AG04449 (cell line): ENCODE measurements around the gene PTCD3.

Experiments used
- CTCF ChIA-PET: fragments of 350-600 bp; formaldehyde crosslinking; extraction: SDS; loops from one replicate; lab custom pipeline; 2021; ENCODE audit warnings: antibody characterized with exemption; lab: Yijun Ruan, JAX
- POLR2A ChIA-PET: fragments of 400-600, 350-600 bp; formaldehyde crosslinking; extraction: SDS; loops from one replicate; lab custom pipeline; 2020; ENCODE audit warnings: antibody characterized with exemption, inconsistent platforms; lab: Yijun Ruan, JAX
- DNase-seq: peaks from one replicate; pipeline ENCODE4 v3.0.0-alpha.2; 2010; ENCODE audit warnings: low read depth, low spot score
- H3K4me3 ChIP-seq: 2 replicates; pipeline ENCODE4 v1.5.1; 2011; ENCODE audit warnings: low read depth, mild to moderate bottlenecking, control low read depth, low read length
- CTCF ChIP-seq: IDR thresholded peaks from one replicate; pipeline ENCODE4 v1.5.1; 2011; ENCODE audit warnings: mild to moderate bottlenecking, moderate library complexity, low read length, control low read depth, inconsistent platforms; ENCODE audit not compliant: insufficient read depth; ENCODE audit errors: missing control alignments

The PTCD3 gene

DNA sequence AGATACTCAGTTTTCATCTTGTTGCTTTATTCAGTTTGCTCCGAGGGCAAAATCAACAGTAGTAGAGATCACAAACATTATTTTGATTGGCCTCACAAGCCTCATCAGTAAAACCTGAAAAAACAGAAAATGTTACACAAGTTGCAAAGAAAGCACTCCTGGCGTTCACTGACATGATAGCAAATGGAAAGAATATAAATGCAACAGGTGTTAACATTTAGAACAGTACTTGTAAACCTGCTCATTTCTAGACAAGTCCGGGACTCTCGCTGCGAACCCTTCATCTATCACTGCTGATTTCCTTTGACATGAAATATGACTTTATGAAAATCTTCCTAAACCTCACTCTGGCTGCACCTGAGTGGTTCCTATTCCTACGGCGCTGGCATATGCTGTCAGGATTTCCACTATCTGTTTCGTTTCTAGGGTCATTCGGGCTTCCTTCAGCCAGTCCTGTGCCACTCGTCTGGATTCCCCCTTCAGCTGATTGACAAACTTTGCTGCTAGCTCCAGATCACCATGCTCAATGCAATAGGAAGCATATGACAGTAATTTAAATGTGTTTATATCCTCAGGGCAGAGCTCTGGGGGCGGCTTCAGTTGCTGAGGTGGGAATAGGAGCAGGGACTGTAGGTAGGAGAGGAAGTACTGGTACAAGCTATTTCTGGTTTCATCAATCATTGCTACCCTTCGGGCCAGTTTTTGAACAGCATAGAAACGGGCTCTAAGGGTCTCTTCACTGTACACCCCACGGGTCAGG is 38.1 kb downstream of the PTCD3 start:
- POLR2A ChIA-PET, result no interaction called here
- TF ChIP-seq CTCF, result no peak
- CTCF ChIA-PET, result no interaction called here
- no peak overlapping the region for H3K4me3 ChIP-seq
- no peak for DNase-seq

GRCh38 chr2:86147793-86148192 is 41.8 kb downstream of the PTCD3 start:
- ChIA-PET CTCF (no interaction called here), POLR2A (no interaction called here)
- no peak for TF ChIP-seq CTCF
- H3K4me3 ChIP-seq, result no peak overlapping the region
- no peak for DNase-seq

DNA sequence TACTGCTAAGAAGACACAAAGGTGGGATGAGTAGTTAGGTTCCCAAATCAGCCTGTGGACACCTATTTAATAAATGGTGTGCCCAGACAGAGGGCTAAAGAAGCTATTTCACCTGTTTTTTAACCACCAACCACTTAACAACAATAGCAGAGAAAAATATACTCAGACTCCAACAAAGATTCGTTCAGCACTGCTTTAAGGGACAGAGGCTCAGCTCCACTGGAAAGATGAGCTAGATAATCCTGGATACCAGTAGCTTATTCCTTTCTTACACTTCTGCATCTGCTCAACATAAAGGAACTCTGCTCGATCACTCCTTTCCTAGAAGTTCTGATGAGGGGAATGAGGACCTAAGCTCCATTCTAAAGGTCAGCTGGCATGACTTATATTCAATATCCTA is 44.5 kb downstream of the PTCD3 start:
- POLR2A ChIA-PET, result no interaction called here
- CTCF ChIA-PET, result interaction anchor here (1.5 kb wide), 1 partner anchor 12 kb away, joined by 4 read pairs; no protein-coding TSS in a partner anchor
- H3K4me3 ChIP-seq, result no peak overlapping the region
- no peak for DNase-seq
- no peak for TF ChIP-seq CTCF

DNA sequence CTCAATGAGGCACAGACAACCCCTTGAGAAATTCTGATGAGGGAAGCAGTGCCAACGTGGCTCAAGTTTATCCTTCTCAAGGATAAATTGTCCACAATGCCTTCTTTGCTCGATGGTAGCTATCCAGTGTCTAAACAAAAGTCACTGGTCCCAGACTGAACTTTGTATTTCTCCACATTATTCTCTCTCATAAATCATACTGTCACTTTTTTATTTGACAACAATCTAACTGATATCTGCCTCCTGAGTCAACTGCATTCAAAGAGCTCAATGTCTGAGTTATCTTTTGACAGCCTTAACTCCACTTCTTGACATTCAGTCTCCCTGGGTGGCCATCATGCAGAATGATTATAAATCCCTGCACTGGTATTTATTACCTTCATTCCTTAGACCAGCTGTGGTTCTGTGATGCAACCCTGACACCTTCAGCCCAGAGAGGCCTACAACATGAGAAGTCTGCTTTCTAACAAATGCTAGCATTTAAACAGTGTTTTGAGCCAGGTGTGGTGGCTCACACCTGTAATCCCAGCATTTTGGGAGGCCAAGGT is 51.0 kb downstream of the PTCD3 start:
- H3K4me3 ChIP-seq, result no peak overlapping the region
- no peak for TF ChIP-seq CTCF
- no peak for DNase-seq
- ChIA-PET POLR2A (no interaction called here), CTCF (no interaction called here)

DNA sequence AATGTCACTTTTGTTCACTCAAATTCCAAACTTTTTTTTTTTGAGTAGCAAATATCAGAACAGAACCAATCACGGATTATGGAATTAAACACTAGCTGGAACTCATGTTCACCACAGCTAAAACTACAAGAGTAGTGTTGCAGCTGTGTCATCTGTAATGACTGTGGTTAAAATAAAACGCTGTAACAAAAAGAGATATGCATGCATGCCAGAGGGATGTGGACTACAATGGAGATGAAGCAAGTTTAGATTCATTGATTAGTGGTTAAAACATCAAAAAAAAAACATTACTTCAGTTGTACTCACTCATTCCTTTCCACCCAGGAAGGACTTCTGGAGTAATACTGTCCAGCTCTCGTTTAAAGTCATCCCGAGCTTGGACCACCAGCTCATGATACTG is 52.3 kb downstream of the PTCD3 start:
- ChIA-PET CTCF (no interaction called here), POLR2A (no interaction called here)
- no peak for TF ChIP-seq CTCF

DNA sequence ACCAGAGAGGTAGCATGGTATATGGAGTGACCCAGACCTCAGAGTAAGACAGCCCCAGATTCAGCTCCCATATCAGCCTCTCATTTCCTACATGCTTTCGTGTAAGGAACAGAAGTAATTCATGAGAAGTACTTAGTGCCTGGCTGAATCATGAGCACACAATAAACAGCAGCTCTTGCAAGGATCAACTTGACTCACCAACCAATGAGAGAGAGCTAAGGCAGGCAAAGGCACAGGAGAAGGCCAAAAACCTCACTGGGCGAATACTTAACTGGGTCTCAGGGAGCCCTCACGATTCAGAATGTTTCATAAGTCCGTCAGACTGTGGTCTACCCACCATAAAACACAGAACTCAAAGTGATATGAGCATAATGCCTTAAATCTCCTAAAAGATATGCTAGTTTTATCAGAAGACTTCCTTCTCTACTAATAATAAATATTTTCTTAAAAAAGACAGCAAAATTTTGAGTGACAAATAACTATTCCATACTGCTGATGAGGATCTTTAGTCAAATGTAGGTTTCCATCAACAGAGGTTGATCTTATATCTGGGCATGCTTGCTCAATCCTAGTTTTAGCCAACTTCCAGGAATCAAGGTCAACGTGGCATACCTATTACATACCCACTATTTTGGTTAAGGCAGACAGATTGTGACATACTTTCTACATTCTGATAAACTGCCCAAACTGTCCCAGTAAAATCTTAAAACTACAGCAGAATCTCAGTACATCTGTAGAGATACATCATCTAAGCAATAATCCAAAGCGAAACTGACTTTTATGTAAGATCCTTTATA is 54.3 kb downstream of the PTCD3 start:
- POLR2A ChIA-PET, result no interaction called here

More for the DNA sequence above, 52.3 kb downstream of the PTCD3 start:
- no peak overlapping the region for H3K4me3 ChIP-seq
- DNase-seq, result no peak

More for the DNA sequence above, 54.3 kb downstream of the PTCD3 start:
- no peak for TF ChIP-seq CTCF
- no peak overlapping the region for H3K4me3 ChIP-seq
- no peak for DNase-seq
- CTCF ChIA-PET, result no interaction called here
